Neural cell (in vitro differentiated cells): ENCODE measurements around the gene TMEM121B. TPM values are rescaled to one million over a fixed set of nuclear protein-coding genes. Genes with fewer than 3 reads are reported as not detected.

ENCODE experiments used
- H2AFZ ChIP-seq: fragments of 200-600, 300-800 bp; sonication (generic), shearing (Covaris generic); 2 replicates; pipeline ENCODE4 v1.6.0; 2014; ENCODE audit warnings: low read depth, mild to moderate bottlenecking, antibody characterized with exemption, low read length, moderate library complexity
- H3F3A ChIP-seq: fragments of 200-600 bp; shearing (Covaris generic); 2 replicates; pipeline ENCODE4 v1.6.1; 2016; ENCODE audit warnings: mild to moderate bottlenecking, moderate library complexity, mixed read lengths, antibody characterized with exemption, low read length; ENCODE audit not compliant: insufficient read depth, poor library complexity, severe bottlenecking
- H3K27ac ChIP-seq: fragments of 200-600, 300-800 bp; sonication (generic), shearing (Covaris generic); 2 replicates; pipeline ENCODE4 v1.5.1; 2014; ENCODE audit warnings: mild to moderate bottlenecking, low read length, moderate library complexity
- H3K27me3 ChIP-seq: fragments of 300-800, 200-600 bp; sonication (generic), shearing (Covaris generic); 2 replicates; pipeline ENCODE4 v1.6.0; 2014; ENCODE audit warnings: mild to moderate bottlenecking, low read depth, low read length, moderate library complexity; ENCODE audit not compliant: insufficient read depth
- H3K36me3 ChIP-seq: fragments of 300-800, 200-600 bp; sonication (generic), shearing (Covaris generic); 2 replicates; pipeline ENCODE4 v1.5.1; 2014; ENCODE audit warnings: mild to moderate bottlenecking, antibody characterized with exemption, low read length, moderate library complexity; ENCODE audit not compliant: insufficient read depth
- H3K4me2 ChIP-seq: fragments of 300-800, 200-600 bp; sonication (generic), shearing (Covaris generic); 2 replicates; pipeline ENCODE4 v1.6.0; 2014; ENCODE audit warnings: mild to moderate bottlenecking, low read length
- H3K4me3 ChIP-seq: fragments of 300-800, 200-600 bp; sonication (generic), shearing (Covaris generic); 2 replicates; pipeline ENCODE4 v1.5.1; 2014; ENCODE audit warnings: mild to moderate bottlenecking, low read length, moderate library complexity
- H3K79me2 ChIP-seq: fragments of 200-600 bp; shearing (Covaris generic); replicated peaks from 2 replicates; pipeline ENCODE4 v1.6.0; 2014; ENCODE audit warnings: mild to moderate bottlenecking, low read length, moderate library complexity; ENCODE audit not compliant: insufficient read depth
- H3K9ac ChIP-seq: fragments of 300-800, 200-600 bp; sonication (generic), shearing (Covaris generic); 2 replicates; pipeline ENCODE4 v1.6.1; 2016; ENCODE audit warnings: mild to moderate bottlenecking, low read length, mixed read lengths
- H3K9me2 ChIP-seq: fragments of 200-600 bp; shearing (Covaris generic); 2 replicates; pipeline ENCODE4 v1.6.1; 2016; ENCODE audit warnings: mild to moderate bottlenecking, low read length, mixed read lengths; ENCODE audit not compliant: insufficient read depth
- H3K9me3 ChIP-seq: fragments of 200-600, 300-800 bp; sonication (generic), shearing (Covaris generic); 2 replicates; pipeline ENCODE4 v1.6.1; 2016; ENCODE audit warnings: mild to moderate bottlenecking, mixed run types, low read length, moderate library complexity, mixed read lengths
- H4K20me1 ChIP-seq: fragments of 200-600 bp; shearing (Covaris generic); 2 replicates; pipeline ENCODE4 v1.6.1; 2016; ENCODE audit warnings: mild to moderate bottlenecking, mixed run types; ENCODE audit not compliant: insufficient read depth
- CTCF ChIP-seq: fragments of 450-650 bp; IDR thresholded peaks from 2 replicates; pipeline ENCODE4 v1.5.1; 2014; ENCODE audit warnings: antibody characterized with exemption, mild to moderate bottlenecking, moderate library complexity; ENCODE audit not compliant: poor library complexity, severe bottlenecking
- EP300 ChIP-seq: fragments of 450-650 bp; conservative IDR thresholded peaks from 2 replicates; pipeline ENCODE4 v1.6.1; 2014; ENCODE audit warnings: antibody characterized with exemption, mild to moderate bottlenecking, moderate library complexity; ENCODE audit not compliant: poor library complexity, severe bottlenecking
- EZH2 ChIP-seq: fragments of 200-600, 300-800 bp; shearing (Covaris generic), sonication (generic); IDR thresholded peaks from 2 replicates; pipeline ENCODE4 v1.6.1; 2014; ENCODE audit warnings: antibody characterized with exemption, low read length, borderline replicate concordance, mild to moderate bottlenecking; ENCODE audit not compliant: insufficient read depth, poor library complexity, severe bottlenecking
- MXI1 ChIP-seq: fragments of 450-650 bp; conservative IDR thresholded peaks from 2 replicates; pipeline ENCODE4 v1.6.1; 2014; ENCODE audit warnings: antibody characterized with exemption, mild to moderate bottlenecking; ENCODE audit not compliant: poor library complexity, severe bottlenecking
- POLR2AphosphoS5 ChIP-seq: IDR thresholded peaks from 2 replicates; pipeline ENCODE4 v1.6.1; 2012
- RAD21 ChIP-seq: fragments of 450-650 bp; conservative IDR thresholded peaks from 2 replicates; pipeline ENCODE4 v1.6.1; 2014; ENCODE audit warnings: antibody characterized with exemption, mild to moderate bottlenecking, moderate library complexity
- REST ChIP-seq: IDR thresholded peaks from 2 replicates; pipeline ENCODE4 v1.6.1; 2012; ENCODE audit warnings: borderline replicate concordance
- SMC3 ChIP-seq: fragments of 450-650 bp; conservative IDR thresholded peaks from 2 replicates; pipeline ENCODE4 v1.6.1; 2014; ENCODE audit warnings: antibody characterized with exemption, mild to moderate bottlenecking, moderate library complexity; ENCODE audit not compliant: poor library complexity
- TAF1 ChIP-seq: IDR thresholded peaks from 2 replicates; pipeline ENCODE4 v1.6.1; 2012; ENCODE audit warnings: low read depth
- polyA plus RNA-seq: library from polyadenylated mRNA; depleted of rRNA; stranded (reverse); fragments of >200 nt; gene quantifications from 2 replicates; pipeline ENCODE4 v1.2.3, GENCODE V29; 2014

Gene TMEM121B
- polyA plus RNA-seq, 1 donor from 2014 or later = 15.8 TPM

GRCh38 chr22:17102297-17102667, 18.9 kb downstream of the TMEM121B start:
- Histone ChIP-seq H3K27me3 (no peaks in the 10 kb centered on the region), H3K79me2 (no peaks in the 10 kb centered on the region), H3K4me2 (no peak overlapping the region), H3K4me3 (no peak overlapping the region), H3F3A (no peaks in the 10 kb centered on the region), H3K9me3 (no peaks in the 10 kb centered on the region), H2AFZ (no peak overlapping the region), H3K9ac (no peak overlapping the region), H3K27ac (no peak overlapping the region), H3K36me3 (no peaks in the 10 kb centered on the region), H4K20me1 (no peaks in the 10 kb centered on the region), H3K9me2 (no peaks in the 10 kb centered on the region)
- no peak for TF ChIP-seq REST

GRCh38 chr22:17101475-17102296, 19.5 kb downstream of the TMEM121B start:
- Histone ChIP-seq H4K20me1 (no peaks in the 10 kb centered on the region), H3K4me3 (no peak overlapping the region), H3K9me3 (no peaks in the 10 kb centered on the region), H3K9me2 (no peaks in the 10 kb centered on the region), H2AFZ (no peak overlapping the region), H3K79me2 (no peaks in the 10 kb centered on the region), H3K27me3 (no peaks in the 10 kb centered on the region), H3K4me2 (no peak overlapping the region), H3K36me3 (no peaks in the 10 kb centered on the region), H3F3A (no peaks in the 10 kb centered on the region), H3K9ac (no peak overlapping the region), H3K27ac (no peak overlapping the region)
- no peak for TF ChIP-seq POLR2AphosphoS5
- no peak for TF ChIP-seq REST
- TF ChIP-seq MXI1 = no peak
- no peak for TF ChIP-seq CTCF
- no peak for TF ChIP-seq SMC3
- no peak for TF ChIP-seq TAF1
- no peak for TF ChIP-seq EP300
- no peak for TF ChIP-seq RAD21
- no peak for TF ChIP-seq EZH2
